H1 (cell line): ENCODE results near the gene PSMB5. TPM values are rescaled to one million over a fixed set of nuclear protein-coding genes. Genes with fewer than 3 reads are reported as not detected.

Experiments used
- CHD7 ChIP-seq: fragments of 300-600 bp; sonication (generic); IDR thresholded peaks from 2 replicates; pipeline ENCODE4 v1.7.1; 2012; ENCODE audit warnings: low read length, moderate library complexity, mild to moderate bottlenecking, inconsistent platforms; ENCODE audit not compliant: insufficient replicate concordance
- KDM1A ChIP-seq: fragments of 200-600, 300-600 bp; sonication (generic); IDR thresholded peaks from 2 replicates; pipeline ENCODE4 v1.7.1; 2016; ENCODE audit warnings: mild to moderate bottlenecking, low read length, borderline replicate concordance
- MAFK ChIP-seq: IDR thresholded peaks from 2 replicates; pipeline ENCODE4 v1.6.1; 2012; ENCODE audit warnings: low read depth, mild to moderate bottlenecking, improper control_type of control experiment, low read length
- NANOG ChIP-seq: IDR thresholded peaks from 2 replicates; pipeline ENCODE4 v1.6.1; 2011; ENCODE audit warnings: low read length, low read depth, mild to moderate bottlenecking, inconsistent platforms; ENCODE audit not compliant: insufficient read depth, poor library complexity, severe bottlenecking
- POLR2AphosphoS5 ChIP-seq: IDR thresholded peaks from 2 replicates; pipeline ENCODE4 v1.6.1; 2011; ENCODE audit warnings: low read depth, low read length
- RFX5 ChIP-seq: IDR thresholded peaks from 2 replicates; pipeline ENCODE4 v1.6.1; 2011; ENCODE audit warnings: low read depth, low read length, improper control_type of control experiment, borderline replicate concordance
- SP2 ChIP-seq: IDR thresholded peaks from 2 replicates; pipeline ENCODE4 v1.6.1; 2012; ENCODE audit warnings: mild to moderate bottlenecking, low read length, inconsistent platforms
- SRF ChIP-seq: IDR thresholded peaks from 2 replicates; pipeline ENCODE4 v1.6.1; 2011; ENCODE audit warnings: mild to moderate bottlenecking, low read depth, low read length, moderate library complexity
- YY1 ChIP-seq: IDR thresholded peaks from 2 replicates; pipeline ENCODE4 v1.6.1; 2011; ENCODE audit warnings: low read depth, mild to moderate bottlenecking, low read length
- polyA plus RNA-seq, 7 experiments: library from polyadenylated mRNA; depleted of rRNA in 3 of 7; stranded (reverse) in 5 of 7; unstranded in 2 of 7; fragments of >200 nt in 5 of 7; fragments of 200-250 nt in 2 of 7; gene quantifications; 1 replicate in 5 of 7; 2 replicates in 1 of 7; 4 replicates in 1 of 7; pipeline versions ENCODE4 v1.2.1 to v1.2.3, GENCODE V29; 2011 to 2013; ENCODE audit warnings: missing spikeins in 2 of 7, mixed read lengths in 2 of 7
- total RNA-seq: library from RNA; stranded (reverse); fragmentation: NEBNext Ultra II Directional; extraction: Animal tissue kit (Norgen Biotek cat#: 25700); gene quantifications from 2 replicates; pipeline ENCODE4 v1.2.1, GENCODE V29; 2021

The PSMB5 gene
- total and polyA plus RNA-seq, 2 of the 8 experiments (the other 6 are each of a cell fraction or from before 2014, with no cell fraction given), result 254 to 510 TPM

DNA sequence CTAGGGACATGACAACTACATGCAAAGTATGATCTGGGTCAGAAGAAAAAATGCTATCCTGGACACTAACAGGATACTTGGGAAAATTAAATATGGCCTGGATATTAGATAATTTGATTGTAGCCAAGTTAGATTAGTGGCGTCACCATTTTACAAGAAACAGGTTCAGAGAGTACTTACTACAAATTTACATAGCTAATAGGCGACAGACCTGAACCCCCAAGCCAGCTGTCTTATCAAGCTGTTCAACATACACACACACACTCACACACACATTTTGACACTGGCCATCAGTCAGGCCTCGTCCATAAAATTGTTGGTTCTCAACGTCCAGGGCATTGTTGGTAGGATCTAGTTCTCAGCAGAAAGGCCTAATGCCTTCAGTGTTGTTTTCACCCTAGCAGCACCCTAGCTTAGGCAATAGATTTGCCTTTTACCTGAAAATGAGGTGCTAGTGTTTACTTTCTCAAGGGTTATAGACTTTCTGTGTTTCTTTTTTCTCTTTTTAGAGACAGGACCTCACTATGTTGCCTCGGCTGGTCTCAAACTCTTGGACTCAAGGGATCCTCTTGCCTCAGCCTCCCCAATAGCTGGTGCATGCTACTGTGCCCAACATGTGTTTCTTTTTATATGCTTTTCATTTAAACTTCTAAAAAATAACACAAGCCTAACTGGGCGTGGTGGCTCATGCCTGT lies 21.5 kb downstream of the PSMB5 start (continued):
- no peak for TF ChIP-seq KDM1A
- no peak for TF ChIP-seq SP2
- no peak for TF ChIP-seq SRF
- TF ChIP-seq YY1, result no peak
- no peak for TF ChIP-seq RFX5
- no peak for TF ChIP-seq MAFK
- no peak for TF ChIP-seq POLR2AphosphoS5
- TF ChIP-seq NANOG, result no peak
- TF ChIP-seq CHD7, result no peak
